Endothelial cell of umbilical vein (primary cell): Measurements from ENCODE around the gene GRPR. TPM values are rescaled to one million over a fixed set of nuclear protein-coding genes. Genes with fewer than 3 reads are reported as not detected.

Experiments
- BruUV-seq: library from RNA; stranded (reverse); fragments of 400-500 nt; replicated peaks from 2 replicates; lab custom pipeline; 2021; lab: Mats Ljungman, UMichigan
- CTCF ChIA-PET: fragments of 300-600, 350-600 bp; sonication (Branson Sonifier 250); formaldehyde crosslinking; loops from one replicate; lab custom pipeline; 2021; ENCODE audit warnings: antibody characterized with exemption, inconsistent platforms; lab: Charles Lee
- POLR2A ChIA-PET: fragments of 300-600, 350-600 bp; sonication (Branson Sonifier 250); formaldehyde crosslinking; loops from one replicate; lab custom pipeline; 2021; ENCODE audit warnings: antibody characterized with exemption, inconsistent platforms; lab: Charles Lee
- DNase-seq: peaks from one replicate; pipeline ENCODE4 v3.0.0-alpha.2; 2011; ENCODE audit warnings: low read depth, low spot score
- FAIRE-seq: peaks from 2 replicates; lab custom pipeline; 2011; peaks lifted over from hg19 to GRCh38; lab: Jason Lieb, UNC
- H2AFZ ChIP-seq: 2 replicates; pipeline ENCODE4 v1.6.0; 2012; ENCODE audit warnings: low read depth, low read length, control low read depth, inconsistent platforms
- H3K27ac ChIP-seq: 2 replicates; pipeline ENCODE4 v1.5.1; 2011; ENCODE audit warnings: low read depth, mild to moderate bottlenecking, control low read depth, low read length, moderate library complexity; ENCODE audit not compliant: insufficient read depth
- H3K27me3 ChIP-seq, 2 experiments: 2 replicates each; pipeline versions ENCODE4 v1.6.0 to v1.6.1; 2011; ENCODE audit warnings: low read length in 2 of 2, mixed read lengths in 1 of 2; ENCODE audit not compliant: control insufficient read depth in 2 of 2, insufficient read depth in 2 of 2
- H3K36me3 ChIP-seq, 2 experiments: 2 replicates in 1 of 2; 3 replicates in 1 of 2; pipeline ENCODE4 v1.5.1; 2011; ENCODE audit warnings: low read length in 2 of 2, mild to moderate bottlenecking in 1 of 2, moderate library complexity in 1 of 2; ENCODE audit not compliant: control insufficient read depth in 2 of 2, insufficient read depth in 2 of 2; ENCODE audit errors: extremely low read depth in 1 of 2
- H3K4me1 ChIP-seq: 3 replicates; pipeline ENCODE4 v1.5.1; 2011; ENCODE audit warnings: mild to moderate bottlenecking, low read length; ENCODE audit not compliant: control insufficient read depth, insufficient read depth; ENCODE audit errors: extremely low read depth
- H3K4me2 ChIP-seq: 2 replicates; pipeline ENCODE4 v1.6.1; 2011; ENCODE audit warnings: low read length, control low read depth, mixed read lengths; ENCODE audit not compliant: insufficient read depth
- H3K4me3 ChIP-seq, 3 experiments: fragments of 200-600 bp in 1 of 3; sonication (generic), shearing (Covaris generic) in 1 of 3; replicated peaks in 1 of 3; 2 replicates each; pipeline ENCODE4 v1.5.1; 2011 to 2016; ENCODE audit warnings: control low read depth in 3 of 3, low read length in 3 of 3, mild to moderate bottlenecking in 2 of 3, inconsistent platforms in 1 of 3, low read depth in 1 of 3, moderate library complexity in 1 of 3; ENCODE audit not compliant: insufficient read depth in 1 of 3
- H3K79me2 ChIP-seq: 2 replicates; pipeline ENCODE4 v1.6.0; 2012; ENCODE audit warnings: low read length, inconsistent platforms; ENCODE audit not compliant: control insufficient read depth, insufficient read depth
- H3K9ac ChIP-seq: replicated peaks from 2 replicates; pipeline ENCODE3; 2011; ENCODE audit warnings: low read length, control low read depth; ENCODE audit not compliant: insufficient read depth; ENCODE audit errors: extremely low read depth
- H3K9me1 ChIP-seq: replicated peaks from 3 replicates; pipeline ENCODE4 v1.6.0; 2011; ENCODE audit warnings: mild to moderate bottlenecking, low read length; ENCODE audit not compliant: control insufficient read depth, insufficient read depth; ENCODE audit errors: extremely low read depth
- H3K9me3 ChIP-seq: replicated peaks from 2 replicates; pipeline ENCODE4 v1.5.1; 2012; ENCODE audit warnings: low read length, inconsistent platforms; ENCODE audit not compliant: control insufficient read depth, insufficient read depth
- H4K20me1 ChIP-seq: replicated peaks from 2 replicates; pipeline ENCODE3; 2011; ENCODE audit warnings: mild to moderate bottlenecking, low read length; ENCODE audit not compliant: control insufficient read depth, insufficient read depth; ENCODE audit errors: extremely low read depth
- CTCF ChIP-seq, 2 donors: IDR thresholded peaks; 1 replicate in 1 of 2; 2 replicates in 1 of 2; pipeline ENCODE4 v1.5.1; 2011; ENCODE audit warnings: low read length in 2 of 2, mild to moderate bottlenecking in 2 of 2, moderate library complexity in 2 of 2, control low read depth in 1 of 2, inconsistent platforms in 1 of 2, low read depth in 1 of 2; ENCODE audit not compliant: insufficient read depth in 1 of 2; ENCODE audit errors: extremely low read depth in 1 of 2
- EZH2 ChIP-seq: IDR thresholded peaks from 2 replicates; pipeline ENCODE4 v1.6.1; 2012; ENCODE audit warnings: borderline replicate concordance, low read depth, mild to moderate bottlenecking, moderate library complexity, low read length, inconsistent platforms; ENCODE audit not compliant: severe bottlenecking
- FOS ChIP-seq: IDR thresholded peaks from 2 replicates; pipeline ENCODE4 v1.6.1; 2011; ENCODE audit warnings: mild to moderate bottlenecking, low read length, moderate library complexity, borderline replicate concordance; ENCODE audit not compliant: insufficient read depth
- GATA2 ChIP-seq: IDR thresholded peaks from 2 replicates; pipeline ENCODE4 v1.7.0; 2011; ENCODE audit warnings: low read depth, mild to moderate bottlenecking, moderate library complexity, mixed read lengths, low read length; ENCODE audit not compliant: insufficient read length, insufficient read depth
- JUN ChIP-seq: IDR thresholded peaks from 2 replicates; pipeline ENCODE4 v1.6.1; 2011; ENCODE audit warnings: borderline replicate concordance, low read depth; ENCODE audit not compliant: insufficient read length, insufficient read depth
- MAX ChIP-seq: IDR thresholded peaks from 2 replicates; pipeline ENCODE4 v1.6.1; 2011; ENCODE audit not compliant: insufficient read depth, insufficient read length
- MYC ChIP-seq: IDR thresholded peaks from one replicate; pipeline ENCODE4 v1.6.1; 2011; ENCODE audit warnings: mild to moderate bottlenecking, low read depth, low read length
- POLR2A ChIP-seq: IDR thresholded peaks from 2 replicates; pipeline ENCODE4 v1.6.1; 2012; ENCODE audit warnings: low read depth, mild to moderate bottlenecking, control low read depth, low read length
- POLR2AphosphoS5 ChIP-seq: IDR thresholded peaks from 2 replicates; pipeline ENCODE4 v1.6.1; 2012; ENCODE audit warnings: low read depth, mild to moderate bottlenecking, control low read depth, low read length, moderate library complexity; ENCODE audit not compliant: insufficient read depth
- dilution Hi-C: fragments of 300-500 bp; cut with MboI; formaldehyde crosslinking; loops from one replicate; pipeline ENCODE4 v1.15.0; 2019; ENCODE audit warnings: low sequenced_read_pairs; ENCODE audit not compliant: extremely low pct_ligation_motif_present
- intact Hi-C: fragments of 100-400 bp; cut with micrococcal nuclease; formaldehyde crosslinking; loops from one replicate; pipeline ENCODE4 v1.10.0; 2022
- polyA plus RNA-seq, 4 experiments: library from polyadenylated mRNA; depleted of rRNA in 3 of 4; stranded (reverse) in 3 of 4; unstranded in 1 of 4; fragments of >200 nt; gene quantifications; 2 replicates each; pipeline versions ENCODE4 v1.2.1 to v1.2.3, GENCODE V29; 2011 to 2012; ENCODE audit warnings: missing spikeins in 1 of 4
- total RNA-seq: library from RNA; stranded (reverse); gene quantifications from 2 replicates; pipeline ENCODE4 v1.2.3, GENCODE V29; 2021

GRPR gene
- total and polyA plus RNA-seq, 2 donors (not counting 3 experiments of a cell fraction or from before 2014, with no cell fraction given): 0.11 TPM; not detected in 1

GRCh38 chrX:16101581-16101980 is 21.8 kb upstream of the GRPR start:
- no peaks in the 10 kb centered on the region for H4K20me1 ChIP-seq
- H3K9me1 ChIP-seq: no peaks in the 10 kb centered on the region
- intact Hi-C loops: no loop called here
- no peak overlapping the region for H3K9ac ChIP-seq
- no peaks in the 10 kb centered on the region for H3K9me3 ChIP-seq
- dilution Hi-C loops: no loop called here
- no peaks in the 10 kb centered on the region for H3K36me3 ChIP-seq
- no peak for FAIRE-seq
- no peaks in the 10 kb centered on the region for H3K4me1 ChIP-seq
- H3K4me2 ChIP-seq: no peak overlapping the region
- H2AFZ ChIP-seq: no peak overlapping the region
- CTCF ChIA-PET: no interaction called here
- POLR2A ChIA-PET: no interaction called here
- TF ChIP-seq MYC (no peak), EZH2 (no peak), POLR2A (no peak), CTCF (IDR thresholded peaks at IDR 0.05; ENCODE audit: extremely low read depth in 1 of 2, insufficient read depth in 1 of 2, low read depth in 1 of 2, low read length in 2 of 2) (no peak), GATA2 (no peak), FOS (no peak), JUN (no peak), MAX (no peak), POLR2AphosphoS5 (no peak)
- DNase-seq: no peak
- H3K27ac ChIP-seq: no peak overlapping the region
- no peak overlapping the region for H3K4me3 ChIP-seq
- no peaks in the 10 kb centered on the region for H3K27me3 ChIP-seq
- BruUV-seq: no TSS peak
- no peaks in the 10 kb centered on the region for H3K79me2 ChIP-seq
